ENCODE results near the gene CORT. TPM values are rescaled to one million over a fixed set of nuclear protein-coding genes. Genes with fewer than 3 reads are reported as not detected.

CORT gene
- total and polyA plus RNA-seq, 2 donors (not counting 3 experiments of a cell fraction or from before 2014, with no cell fraction given): 0.11 TPM; not detected in 1

GRCh38 chr1:10479296-10479695 is 29.5 kb downstream of the CORT start:
- no peak overlapping the region for H3K4me3 ChIP-seq (replicated peaks in 1 of 3; ENCODE audit: insufficient read depth in 1 of 3, low read depth in 1 of 3, low read length in 3 of 3)
- H2AFZ ChIP-seq (ENCODE audit: low read depth, low read length): no peak overlapping the region
- CTCF ChIA-PET: interaction anchor here (1.6 kb wide), 1 partner anchor 15 kb away, joined by 8 read pairs; no protein-coding TSS in a partner anchor
- H3K4me1 ChIP-seq (ENCODE audit: control insufficient read depth, extremely low read depth, insufficient read depth, low read length): peaks cover 5% of the 10 kb centered on the region
- POLR2A ChIA-PET: no interaction called here
- no peaks in the 10 kb centered on the region for H3K9me1 ChIP-seq (replicated peaks; ENCODE audit: control insufficient read depth, extremely low read depth, insufficient read depth, low read length)
- H3K9me3 ChIP-seq (replicated peaks; ENCODE audit: control insufficient read depth, insufficient read depth, low read length): no peaks in the 10 kb centered on the region
- dilution Hi-C loops (cut with MboI; ENCODE audit: extremely low pct_ligation_motif_present, low sequenced_read_pairs) (no loop called here), intact Hi-C loops (cut with micrococcal nuclease) (no loop called here)
- H3K36me3 ChIP-seq (ENCODE audit: control insufficient read depth in 2 of 2, extremely low read depth in 1 of 2, insufficient read depth in 2 of 2, low read length in 2 of 2): peaks cover 0 to 1% of the 10 kb centered on the region in 2 experiments
- no peaks in the 10 kb centered on the region for H4K20me1 ChIP-seq (replicated peaks; ENCODE audit: control insufficient read depth, extremely low read depth, insufficient read depth, low read length)
- no peak for TF ChIP-seq CTCF (IDR thresholded peaks at IDR 0.05; ENCODE audit: extremely low read depth in 1 of 2, insufficient read depth in 1 of 2, low read depth in 1 of 2, low read length in 2 of 2)
- no peak for TF ChIP-seq POLR2AphosphoS5 (IDR thresholded peaks at IDR 0.05; ENCODE audit: insufficient read depth, low read depth, low read length)
- TF ChIP-seq MYC (IDR thresholded peaks at IDR 0.05; ENCODE audit: low read depth, low read length): no peak
- no peak for TF ChIP-seq POLR2A (IDR thresholded peaks at IDR 0.05; ENCODE audit: low read depth, low read length)
- peaks cover 54% of the 10 kb centered on the region for H3K79me2 ChIP-seq (ENCODE audit: control insufficient read depth, insufficient read depth, low read length)
- H3K27ac ChIP-seq (ENCODE audit: insufficient read depth, low read depth, low read length): no peak overlapping the region
- no peak overlapping the region for H3K4me2 ChIP-seq (ENCODE audit: insufficient read depth, low read length)
- DNase-seq (ENCODE audit: low read depth, low spot score) (no peak), FAIRE-seq (no peak)
- no TSS peak for BruUV-seq (replicated peaks)
- no peak overlapping the region for H3K9ac ChIP-seq (replicated peaks; ENCODE audit: extremely low read depth, insufficient read depth, low read length)
- no peaks in the 10 kb centered on the region for H3K27me3 ChIP-seq (ENCODE audit: control insufficient read depth in 2 of 2, insufficient read depth in 2 of 2, low read length in 2 of 2)

GRCh38 chr1:10480614-10481013 is 30.8 kb downstream of the CORT start:
- H3K27ac ChIP-seq (ENCODE audit: insufficient read depth, low read depth, low read length): no peak overlapping the region
- no peaks in the 10 kb centered on the region for H4K20me1 ChIP-seq (replicated peaks; ENCODE audit: control insufficient read depth, extremely low read depth, insufficient read depth, low read length)
- no TSS peak for BruUV-seq (replicated peaks)
- FAIRE-seq (no peak), DNase-seq (ENCODE audit: low read depth, low spot score) (no peak)
- dilution Hi-C loops (cut with MboI; ENCODE audit: extremely low pct_ligation_motif_present, low sequenced_read_pairs): no loop called here
- no peak overlapping the region for H3K4me3 ChIP-seq (replicated peaks in 1 of 3; ENCODE audit: insufficient read depth in 1 of 3, low read depth in 1 of 3, low read length in 3 of 3)
- ChIA-PET POLR2A (no interaction called here), CTCF (no interaction called here)
- peaks cover 3% of the 10 kb centered on the region for H3K4me1 ChIP-seq (ENCODE audit: control insufficient read depth, extremely low read depth, insufficient read depth, low read length)
- H3K9me1 ChIP-seq (replicated peaks; ENCODE audit: control insufficient read depth, extremely low read depth, insufficient read depth, low read length): no peaks in the 10 kb centered on the region
- H3K4me2 ChIP-seq (ENCODE audit: insufficient read depth, low read length): no peak overlapping the region
- H3K79me2 ChIP-seq (ENCODE audit: control insufficient read depth, insufficient read depth, low read length): peaks cover 59% of the 10 kb centered on the region
- no peak overlapping the region for H2AFZ ChIP-seq (ENCODE audit: low read depth, low read length)
- no peak for TF ChIP-seq POLR2A (IDR thresholded peaks at IDR 0.05; ENCODE audit: low read depth, low read length)
- TF ChIP-seq MAX (IDR thresholded peaks at IDR 0.05; ENCODE audit: insufficient read depth, insufficient read length): no peak
- TF ChIP-seq POLR2AphosphoS5 (IDR thresholded peaks at IDR 0.05; ENCODE audit: insufficient read depth, low read depth, low read length): no peak
- no peak for TF ChIP-seq CTCF (IDR thresholded peaks at IDR 0.05; ENCODE audit: extremely low read depth in 1 of 2, insufficient read depth in 1 of 2, low read depth in 1 of 2, low read length in 2 of 2)
- no peak for TF ChIP-seq JUN (IDR thresholded peaks at IDR 0.05; ENCODE audit: borderline replicate concordance, insufficient read depth, insufficient read length, low read depth)
- no peak for TF ChIP-seq MYC (IDR thresholded peaks at IDR 0.05; ENCODE audit: low read depth, low read length)
- no peak for TF ChIP-seq EZH2 (IDR thresholded peaks at IDR 0.05; ENCODE audit: borderline replicate concordance, low read depth, low read length, severe bottlenecking)
- no peak for TF ChIP-seq GATA2 (IDR thresholded peaks at IDR 0.05; ENCODE audit: insufficient read depth, insufficient read length, low read depth, low read length)
- no peak for TF ChIP-seq FOS (IDR thresholded peaks at IDR 0.05; ENCODE audit: borderline replicate concordance, insufficient read depth, low read length)
- H3K36me3 ChIP-seq (ENCODE audit: control insufficient read depth in 2 of 2, extremely low read depth in 1 of 2, insufficient read depth in 2 of 2, low read length in 2 of 2): peaks cover 0 to 1% of the 10 kb centered on the region in 2 experiments
- no peaks in the 10 kb centered on the region for H3K27me3 ChIP-seq (ENCODE audit: control insufficient read depth in 2 of 2, insufficient read depth in 2 of 2, low read length in 2 of 2)
- no peaks in the 10 kb centered on the region for H3K9me3 ChIP-seq (replicated peaks; ENCODE audit: control insufficient read depth, insufficient read depth, low read length)
- intact Hi-C loops (cut with micrococcal nuclease): no loop called here
- H3K9ac ChIP-seq (replicated peaks; ENCODE audit: extremely low read depth, insufficient read depth, low read length): no peak overlapping the region

All from endothelial cell of umbilical vein (primary cell).